Activated CD4-positive, alpha-beta T cell treated with anti-CD3 and anti-CD28 coated beads, Interleukin-2, amount 10 ng/mL, durations not matched to agents 24 days and 14 days (primary cell): ENCODE results near the gene MED13. TPM values are rescaled to one million over a fixed set of nuclear protein-coding genes. Genes with fewer than 3 reads are reported as not detected.
A peak's percentile ranks its signal among the peaks of the same experiment; 100 is the strongest.

Source experiments
- DNase-seq: peaks from one replicate; pipeline ENCODE4 v3.0.0; 2022
- H3K27ac Mint-ChIP-seq: one replicate; pipeline ENCODE4 v1.8.0; 2022; ENCODE audit warnings: mild to moderate bottlenecking, mixed read lengths
- H3K27me3 Mint-ChIP-seq: one replicate; pipeline ENCODE4 v1.8.0; 2022; ENCODE audit warnings: mixed read lengths
- H3K36me3 Mint-ChIP-seq: one replicate; pipeline ENCODE4 v1.8.0; 2022; ENCODE audit warnings: low read depth, mild to moderate bottlenecking, mixed read lengths
- H3K4me1 Mint-ChIP-seq: one replicate; pipeline ENCODE4 v1.8.0; 2021; ENCODE audit warnings: mixed read lengths
- H3K4me3 Mint-ChIP-seq: one replicate; pipeline ENCODE4 v1.8.0; 2022; ENCODE audit warnings: mild to moderate bottlenecking, moderate library complexity, mixed read lengths
- H3K9me3 Mint-ChIP-seq: one replicate; pipeline ENCODE4 v1.8.0; 2021; ENCODE audit warnings: mixed read lengths
- intact Hi-C: fragments of 100-400 bp; cut with micrococcal nuclease; formaldehyde crosslinking; loops from one replicate; pipeline ENCODE4 v1.15.1; 2023
- total RNA-seq: library from RNA; stranded (reverse); gene quantifications from 2 replicates; pipeline ENCODE4 v1.2.3, GENCODE V29; 2022

The MED13 gene
- total RNA-seq, 1 donor from 2014 or later, result 63.4 TPM

DNA sequence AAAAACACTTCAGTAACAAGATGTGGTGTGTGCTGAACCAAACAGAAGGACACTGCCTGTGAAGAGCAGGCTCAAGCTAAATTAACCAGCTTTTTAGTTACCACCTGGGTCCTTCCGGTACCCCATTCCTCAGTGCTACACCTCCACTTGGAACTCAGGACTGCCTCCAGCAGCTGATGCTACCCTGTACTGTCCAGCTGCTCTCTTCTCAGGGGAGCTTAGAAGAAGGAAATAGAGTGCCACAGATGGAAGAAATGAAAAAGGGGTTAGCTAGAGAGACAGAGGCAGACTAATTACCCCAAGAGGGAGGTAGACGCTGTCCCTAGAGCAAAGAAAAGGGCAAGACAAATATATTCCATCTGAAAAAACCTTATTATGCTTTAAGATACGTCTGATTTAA lies 5.7 kb downstream of the MED13 start:
- Mint-ChIP-seq H3K9me3 (no peaks in the 10 kb centered on the region), H3K36me3 (peaks cover 47% of the 10 kb centered on the region), H3K27ac (peak overlapping the region; percentile 19), H3K4me1 (peaks cover 35% of the 10 kb centered on the region), H3K27me3 (no peaks in the 10 kb centered on the region), H3K4me3 (peak overlapping the region; percentile 19)
- intact Hi-C loops, result no loop called here
- DNase-seq, result peak; percentile 49

DNA sequence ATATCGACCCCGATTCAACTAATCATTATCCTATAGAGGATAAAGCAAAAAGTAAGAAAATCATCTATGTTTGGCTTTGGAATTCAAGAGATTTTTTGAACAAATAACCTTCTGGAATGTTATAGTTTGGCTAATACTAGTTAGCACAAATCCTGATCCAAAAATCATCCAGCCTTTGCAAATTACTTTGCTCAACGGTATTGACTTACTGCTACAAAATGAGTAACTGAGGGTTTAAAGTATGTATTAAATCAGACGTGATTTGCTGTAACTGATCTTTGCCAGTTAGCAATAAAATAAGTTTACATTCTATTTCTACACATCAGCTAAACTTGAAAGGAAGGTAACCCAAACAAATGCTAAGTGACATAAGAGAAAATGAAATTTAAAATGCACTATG lies 6.5 kb downstream of the MED13 start:
- H3K9me3 Mint-ChIP-seq, result no peaks in the 10 kb centered on the region
- no peak for DNase-seq
- H3K4me1 Mint-ChIP-seq, result peaks cover 30% of the 10 kb centered on the region
- peaks cover 44% of the 10 kb centered on the region for H3K36me3 Mint-ChIP-seq
- no peaks in the 10 kb centered on the region for H3K27me3 Mint-ChIP-seq
- H3K4me3 Mint-ChIP-seq, result no peak overlapping the region
- intact Hi-C loops, result no loop called here
- no peak overlapping the region for H3K27ac Mint-ChIP-seq

DNA sequence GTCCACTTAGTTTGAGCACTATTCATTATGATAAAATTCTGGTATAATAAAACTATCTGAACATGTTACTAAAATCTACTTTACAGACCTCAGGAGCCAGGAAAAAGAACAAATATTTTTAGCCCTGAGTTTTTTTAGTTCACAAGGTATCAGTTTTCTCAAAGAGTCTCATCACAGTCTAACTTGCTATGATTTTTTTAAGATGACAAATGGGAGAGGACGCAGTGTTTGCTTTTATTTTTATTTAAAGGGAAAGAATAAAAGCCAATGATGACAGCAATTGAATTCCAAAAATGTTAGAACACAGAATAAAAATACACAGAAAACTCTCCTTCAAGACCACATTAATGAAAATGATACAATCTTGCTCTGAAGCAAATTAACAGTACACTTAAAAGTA lies 7.4 kb downstream of the MED13 start:
- Mint-ChIP-seq H3K9me3 (no peaks in the 10 kb centered on the region), H3K36me3 (peaks cover 41% of the 10 kb centered on the region), H3K4me3 (no peak overlapping the region), H3K27me3 (no peaks in the 10 kb centered on the region), H3K27ac (no peak overlapping the region), H3K4me1 (peaks cover 25% of the 10 kb centered on the region)
- intact Hi-C loops, result no loop called here
- no peak for DNase-seq

DNA sequence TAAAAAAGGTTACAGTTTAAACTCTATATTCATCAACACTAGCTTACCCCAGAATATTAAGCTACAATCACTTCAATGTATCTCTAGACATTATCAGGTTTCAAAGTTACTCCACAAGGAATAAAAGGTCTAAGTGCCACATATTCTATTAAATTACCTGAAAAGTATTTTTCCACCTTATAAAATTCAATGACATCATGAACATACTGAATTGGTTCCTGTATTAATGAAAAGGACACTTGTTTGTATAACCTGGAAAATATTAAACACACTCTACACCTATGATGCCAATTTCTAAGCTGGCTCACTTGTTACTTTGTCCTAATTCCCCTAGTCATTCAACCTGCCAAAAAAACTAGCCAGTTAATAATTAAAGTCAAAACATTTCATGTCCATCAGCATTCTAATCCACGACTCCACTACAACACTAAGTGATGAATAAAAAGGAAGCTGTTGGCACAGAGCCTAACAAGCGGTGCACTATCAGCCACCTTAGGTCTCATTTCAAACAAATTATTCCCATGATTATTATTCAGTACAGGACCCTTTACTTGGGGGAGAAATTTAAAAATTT lies 12.2 kb downstream of the MED13 start:
- Mint-ChIP-seq H3K27me3 (no peaks in the 10 kb centered on the region), H3K4me3 (no peak overlapping the region), H3K36me3 (peaks cover 40% of the 10 kb centered on the region), H3K4me1 (peaks cover 18% of the 10 kb centered on the region), H3K9me3 (no peaks in the 10 kb centered on the region), H3K27ac (no peak overlapping the region)
- no peak for DNase-seq
- intact Hi-C loops, result no loop called here

DNA sequence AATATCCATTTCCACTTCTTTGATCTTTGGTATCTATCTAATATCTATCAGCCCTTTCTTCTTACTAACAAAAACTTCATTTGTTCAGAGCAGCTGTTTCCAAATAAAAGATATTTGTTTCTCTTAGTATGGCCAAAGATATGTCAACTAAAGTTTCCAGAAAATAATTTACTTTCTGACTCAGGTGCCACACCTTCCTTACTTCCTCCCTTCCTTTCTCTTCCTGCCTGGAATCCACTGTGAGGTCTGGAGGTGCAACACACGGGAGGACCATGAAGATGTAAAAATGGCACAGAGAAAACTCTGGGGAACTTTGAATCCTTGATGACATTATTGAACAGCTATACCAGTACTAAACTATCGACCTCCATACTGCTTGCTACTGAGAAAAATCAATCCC lies 14.0 kb downstream of the MED13 start:
- no peaks in the 10 kb centered on the region for H3K9me3 Mint-ChIP-seq
- no peaks in the 10 kb centered on the region for H3K27me3 Mint-ChIP-seq
- no peak overlapping the region for H3K4me3 Mint-ChIP-seq
- intact Hi-C loops, result no loop called here
- H3K27ac Mint-ChIP-seq, result peak overlapping the region; percentile 48
- peaks cover 18% of the 10 kb centered on the region for H3K4me1 Mint-ChIP-seq
- H3K36me3 Mint-ChIP-seq, result peaks cover 39% of the 10 kb centered on the region
- no peak for DNase-seq

DNA sequence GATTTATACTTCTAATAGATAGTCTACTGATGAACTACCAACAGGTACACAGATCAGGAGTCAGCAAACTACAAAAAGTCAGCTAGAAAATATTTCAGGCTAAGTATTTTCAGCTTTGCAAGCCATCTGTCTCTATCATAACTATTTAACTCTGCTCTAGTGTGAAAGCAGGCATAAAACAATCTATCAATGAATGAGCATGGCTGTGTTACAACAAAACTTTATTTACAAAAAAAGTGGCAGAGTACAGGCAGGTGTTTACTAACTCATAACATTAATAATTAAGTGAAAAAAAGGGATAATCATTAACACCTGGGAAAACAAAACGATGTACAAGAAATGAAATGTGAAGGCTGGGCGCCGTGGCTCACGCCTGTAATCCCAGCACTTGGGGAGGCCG lies 15.8 kb downstream of the MED13 start:
- Mint-ChIP-seq H3K4me3 (no peak overlapping the region), H3K27me3 (no peaks in the 10 kb centered on the region), H3K4me1 (peaks cover 26% of the 10 kb centered on the region), H3K9me3 (no peaks in the 10 kb centered on the region), H3K27ac (no peak overlapping the region), H3K36me3 (peaks cover 48% of the 10 kb centered on the region)
- no peak for DNase-seq
- intact Hi-C loops, result no loop called here

DNA sequence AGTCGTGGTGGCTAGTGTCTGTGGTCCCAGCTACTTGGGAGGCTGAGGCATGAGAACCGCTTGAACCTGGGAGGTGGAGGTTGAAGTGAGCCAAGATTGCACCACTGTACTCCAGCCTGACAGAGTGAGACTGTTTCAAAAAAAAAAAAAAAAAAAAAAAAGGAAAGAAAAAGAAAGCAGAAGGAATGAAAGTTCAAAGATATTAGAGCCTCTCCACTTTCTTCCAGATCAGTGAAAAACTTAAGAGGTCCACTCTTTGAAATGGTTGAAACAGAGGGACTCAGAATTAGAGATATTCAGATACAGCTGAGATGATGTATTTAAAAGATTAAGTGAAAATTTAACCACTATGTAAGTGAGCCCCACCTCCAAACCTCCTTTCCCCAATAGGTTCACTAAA lies 16.8 kb downstream of the MED13 start:
- H3K27me3 Mint-ChIP-seq, result no peaks in the 10 kb centered on the region
- DNase-seq, result no peak
- peaks cover 28% of the 10 kb centered on the region for H3K4me1 Mint-ChIP-seq
- H3K4me3 Mint-ChIP-seq, result no peak overlapping the region
- intact Hi-C loops, result no loop called here
- no peak overlapping the region for H3K27ac Mint-ChIP-seq
- H3K9me3 Mint-ChIP-seq, result no peaks in the 10 kb centered on the region
- peaks cover 52% of the 10 kb centered on the region for H3K36me3 Mint-ChIP-seq

DNA sequence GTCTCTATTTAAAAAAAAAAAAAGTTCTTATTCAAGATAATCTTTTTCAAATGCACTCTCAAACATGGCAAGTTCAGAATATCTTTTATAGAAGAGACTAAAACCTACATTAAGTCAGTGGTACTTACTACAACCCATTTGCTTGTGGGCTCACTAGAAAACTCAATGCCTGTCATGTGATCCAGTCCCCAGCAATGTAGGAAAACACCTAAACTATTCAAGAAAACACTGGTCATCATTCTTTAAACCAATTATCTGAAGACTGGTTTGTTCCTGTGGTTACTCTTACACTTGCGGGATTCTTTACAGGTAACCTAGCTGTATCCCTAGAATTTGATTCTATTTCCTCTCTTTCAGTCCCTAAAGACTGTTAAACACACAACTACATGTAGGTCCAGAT lies 19.6 kb downstream of the MED13 start:
- peaks cover 50% of the 10 kb centered on the region for H3K36me3 Mint-ChIP-seq
- no peak for DNase-seq
- no peak overlapping the region for H3K27ac Mint-ChIP-seq
- H3K4me3 Mint-ChIP-seq, result no peak overlapping the region
- H3K27me3 Mint-ChIP-seq, result no peaks in the 10 kb centered on the region
- no peaks in the 10 kb centered on the region for H3K9me3 Mint-ChIP-seq
- intact Hi-C loops, result no loop called here
- H3K4me1 Mint-ChIP-seq, result peaks cover 28% of the 10 kb centered on the region

DNA sequence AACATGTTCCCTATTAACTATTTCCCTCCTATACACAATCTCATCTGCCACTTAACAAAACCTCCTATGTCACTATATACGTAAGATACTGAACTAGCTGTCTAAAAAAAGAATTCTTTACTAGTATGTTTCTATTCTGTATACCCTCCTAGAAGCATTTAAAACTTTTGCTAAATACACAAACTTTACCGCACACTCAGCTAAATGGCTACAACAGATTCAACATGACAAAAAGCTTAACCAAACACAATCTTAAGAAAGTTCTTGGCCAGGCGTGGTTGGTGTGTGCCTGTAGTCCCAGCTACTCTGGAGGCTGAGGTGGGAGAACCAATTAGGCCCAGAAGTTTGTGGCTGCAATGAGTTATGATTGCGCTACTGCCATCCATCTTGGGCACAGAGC lies 20.0 kb downstream of the MED13 start:
- Mint-ChIP-seq H3K36me3 (peaks cover 50% of the 10 kb centered on the region), H3K27ac (no peak overlapping the region), H3K4me3 (no peak overlapping the region), H3K9me3 (no peaks in the 10 kb centered on the region), H3K27me3 (no peaks in the 10 kb centered on the region), H3K4me1 (peaks cover 29% of the 10 kb centered on the region)
- no peak for DNase-seq
- intact Hi-C loops, result no loop called here

DNA sequence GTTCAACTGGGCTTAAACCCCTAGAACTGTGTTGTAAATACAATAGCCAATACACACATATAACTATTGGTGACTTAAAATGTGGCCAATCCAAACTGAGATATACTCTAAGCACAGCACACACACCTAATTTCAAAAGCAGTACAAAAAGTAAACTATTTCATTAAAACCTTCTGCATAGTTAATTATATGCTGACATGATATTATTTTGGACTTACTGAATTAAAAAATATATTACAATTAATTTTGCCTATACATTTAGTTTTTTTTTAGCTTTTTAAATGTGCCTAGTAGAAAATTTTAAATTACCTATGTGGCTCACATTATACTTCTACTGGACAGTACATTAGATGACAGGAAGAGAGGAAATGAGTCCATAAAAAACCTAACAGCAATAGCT lies 21.5 kb downstream of the MED13 start:
- DNase-seq, result no peak
- Mint-ChIP-seq H3K4me1 (peaks cover 29% of the 10 kb centered on the region), H3K27ac (no peak overlapping the region), H3K36me3 (peaks cover 52% of the 10 kb centered on the region), H3K27me3 (no peaks in the 10 kb centered on the region), H3K4me3 (no peak overlapping the region), H3K9me3 (no peaks in the 10 kb centered on the region)
- intact Hi-C loops, result no loop called here

DNA sequence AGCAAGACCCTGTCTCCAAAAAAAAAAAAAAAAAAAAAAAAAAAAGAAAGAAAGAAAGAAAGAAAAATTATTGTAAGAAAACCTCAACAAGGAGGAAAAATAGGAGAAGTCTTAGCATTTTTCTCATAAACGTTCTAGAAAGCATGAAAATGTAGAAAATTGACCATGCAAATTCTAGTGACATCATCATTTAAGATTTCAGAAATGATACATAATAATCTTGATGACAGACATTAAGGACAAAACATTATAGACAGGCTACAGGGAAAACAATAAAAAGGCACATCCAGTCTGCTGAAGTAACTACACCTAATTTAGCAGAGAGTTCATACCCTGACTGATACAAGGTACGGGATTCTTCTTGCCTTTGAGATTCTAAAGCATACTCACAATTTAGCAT lies 21.9 kb downstream of the MED13 start:
- peaks cover 47% of the 10 kb centered on the region for H3K36me3 Mint-ChIP-seq
- intact Hi-C loops, result no loop called here
- no peaks in the 10 kb centered on the region for H3K9me3 Mint-ChIP-seq
- H3K4me1 Mint-ChIP-seq, result peaks cover 29% of the 10 kb centered on the region
- no peak overlapping the region for H3K27ac Mint-ChIP-seq
- DNase-seq, result no peak
- H3K4me3 Mint-ChIP-seq, result no peak overlapping the region
- no peaks in the 10 kb centered on the region for H3K27me3 Mint-ChIP-seq

DNA sequence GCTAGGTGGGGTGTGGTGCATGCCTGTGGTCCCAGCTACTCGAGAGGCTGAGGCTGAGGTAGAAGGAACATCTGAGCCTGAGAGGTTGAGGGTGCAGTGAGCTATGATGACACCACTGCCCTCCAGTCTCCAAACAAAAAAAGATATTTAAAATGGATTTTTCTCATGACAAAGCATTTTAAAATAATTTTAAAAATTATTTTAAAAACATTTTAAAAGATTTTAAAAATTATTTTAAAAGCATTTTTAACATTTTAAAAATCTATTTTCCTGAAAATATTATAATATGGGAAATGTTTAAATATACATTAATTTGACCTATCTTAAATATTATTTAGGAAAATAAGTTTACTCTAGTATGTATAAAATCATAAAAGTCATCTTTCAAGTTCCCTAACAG lies 26.8 kb downstream of the MED13 start:
- no peaks in the 10 kb centered on the region for H3K9me3 Mint-ChIP-seq
- H3K36me3 Mint-ChIP-seq, result peaks cover 41% of the 10 kb centered on the region
- peaks cover 15% of the 10 kb centered on the region for H3K4me1 Mint-ChIP-seq
- H3K27me3 Mint-ChIP-seq, result no peaks in the 10 kb centered on the region
- H3K4me3 Mint-ChIP-seq, result no peak overlapping the region
- no peak for DNase-seq
- no peak overlapping the region for H3K27ac Mint-ChIP-seq
- intact Hi-C loops, result no loop called here

DNA sequence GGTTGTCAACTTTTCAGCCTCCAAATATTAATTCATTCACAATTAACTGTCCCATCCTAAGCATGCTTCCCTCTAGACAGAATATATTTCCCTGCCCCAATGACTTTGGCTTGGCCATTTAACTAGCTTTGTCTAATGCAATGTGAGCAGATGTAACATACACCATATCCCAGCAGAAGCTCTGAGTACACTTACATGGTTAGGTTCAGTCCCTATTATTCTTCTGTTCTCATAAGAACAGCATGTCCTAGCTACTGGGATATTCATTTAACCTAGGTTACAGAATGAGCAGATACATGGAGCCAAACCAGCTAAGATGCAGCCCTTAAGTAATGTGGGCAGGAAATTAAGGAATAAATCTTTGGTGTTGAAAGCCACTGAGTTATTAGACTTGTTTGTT lies 31.8 kb downstream of the MED13 start:
- Mint-ChIP-seq H3K4me3 (no peak overlapping the region), H3K9me3 (no peaks in the 10 kb centered on the region), H3K4me1 (peaks cover 4% of the 10 kb centered on the region), H3K27me3 (no peaks in the 10 kb centered on the region), H3K36me3 (peaks cover 42% of the 10 kb centered on the region), H3K27ac (no peak overlapping the region)
- intact Hi-C loops, result no loop called here
- no peak for DNase-seq

DNA sequence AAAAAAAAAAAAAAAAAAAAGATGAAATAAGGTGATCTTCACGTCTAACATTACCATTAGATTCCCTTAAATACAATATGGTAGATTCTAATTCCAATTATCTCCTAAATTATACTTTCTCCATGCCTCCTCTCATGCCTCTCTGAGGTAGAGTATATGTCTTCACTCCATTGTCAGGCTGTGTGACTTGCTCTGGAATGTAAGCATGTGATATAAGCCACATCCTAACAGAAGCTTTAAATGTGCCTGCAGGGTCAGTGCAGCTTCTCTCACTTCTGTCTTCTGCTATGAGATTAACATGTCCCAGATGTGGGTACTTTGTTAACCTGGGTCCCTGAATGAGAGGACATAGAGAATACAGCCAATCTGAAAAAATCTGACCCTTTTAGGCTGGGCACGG lies 32.6 kb downstream of the MED13 start:
- Mint-ChIP-seq H3K36me3 (peaks cover 49% of the 10 kb centered on the region), H3K9me3 (no peaks in the 10 kb centered on the region), H3K27ac (no peak overlapping the region)

DNA sequence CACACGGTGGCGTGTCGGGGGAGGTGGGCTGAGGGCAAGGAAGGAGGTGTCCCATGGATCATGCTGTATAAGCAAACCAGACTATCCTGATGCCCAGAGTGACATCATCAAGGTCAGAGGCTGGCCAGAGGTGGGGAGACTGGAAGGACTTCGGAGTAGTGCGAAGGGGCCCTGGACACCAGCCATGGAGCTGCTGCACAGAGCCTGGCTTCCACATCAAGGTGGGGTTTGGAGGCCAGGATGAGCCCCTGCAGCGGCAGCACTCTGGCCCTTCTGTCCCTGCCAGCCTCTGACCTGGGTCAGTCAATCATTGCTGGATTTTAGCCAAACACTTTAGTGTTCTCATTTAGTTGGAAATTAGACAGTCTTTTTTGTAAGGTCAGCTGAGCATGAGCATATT lies 34.8 kb downstream of the MED13 start:
- Mint-ChIP-seq H3K4me3 (no peak overlapping the region), H3K4me1 (peaks cover 11% of the 10 kb centered on the region), H3K36me3 (peaks cover 60% of the 10 kb centered on the region), H3K27ac (no peak overlapping the region), H3K9me3 (no peaks in the 10 kb centered on the region), H3K27me3 (no peaks in the 10 kb centered on the region)
- no peak for DNase-seq
- intact Hi-C loops, result no loop called here

More for the DNA sequence above, 32.6 kb downstream of the MED13 start:
- Mint-ChIP-seq H3K4me3 (no peak overlapping the region), H3K27me3 (no peaks in the 10 kb centered on the region), H3K4me1 (peaks cover 6% of the 10 kb centered on the region)
- no peak for DNase-seq
- intact Hi-C loops, result no loop called here
